Muscle layer of colon (tissue), 2 donors: ENCODE measurements around the gene PRR7.

Experiments
- H3K27ac ChIP-seq: one replicate; pipeline ENCODE4 v1.7.0; 2013; ENCODE audit warnings: low read depth, mild to moderate bottlenecking, low read length, moderate library complexity
- H3K27me3 ChIP-seq, 2 donors: one replicate each; pipeline ENCODE4 v1.7.0; 2013; ENCODE audit warnings: low read length in 2 of 2, mild to moderate bottlenecking in 2 of 2; ENCODE audit not compliant: insufficient read depth in 2 of 2, control insufficient read depth in 1 of 2
- H3K36me3 ChIP-seq: one replicate; pipeline ENCODE4 v1.7.0; 2013; ENCODE audit warnings: mild to moderate bottlenecking, low read length; ENCODE audit not compliant: insufficient read depth
- H3K4me1 ChIP-seq: one replicate; pipeline ENCODE4 v1.7.0; 2013; ENCODE audit warnings: mild to moderate bottlenecking, low read length; ENCODE audit not compliant: insufficient read depth
- H3K4me3 ChIP-seq, 2 donors: one replicate each; pipeline ENCODE4 v1.7.0; 2013; ENCODE audit warnings: low read length in 2 of 2, low read depth in 1 of 2, mild to moderate bottlenecking in 1 of 2, moderate library complexity in 1 of 2
- H3K9ac ChIP-seq: one replicate; pipeline ENCODE4 v1.7.0; 2013; ENCODE audit warnings: low read length
- H3K9me3 ChIP-seq: one replicate; pipeline ENCODE4 v1.7.0; 2013; ENCODE audit warnings: mild to moderate bottlenecking, low read length
- donor health status: abdominal sarcoma.
- donor health status: Adenocarcinoma of cecum.

Gene PRR7

GRCh38 chr5:177425801-177426565 lies 20.6 kb upstream of the PRR7 start:
- Histone ChIP-seq H3K27me3 (no peaks in the 10 kb centered on the region), H3K36me3 (peaks cover 9% of the 10 kb centered on the region), H3K27ac (peak overlapping the region; percentile 75), H3K4me3 (peak overlapping the region; percentile 38 to 50), H3K4me1 (peaks cover 24% of the 10 kb centered on the region), H3K9ac (peak overlapping the region; percentile 6), H3K9me3 (no peaks in the 10 kb centered on the region)

DNA sequence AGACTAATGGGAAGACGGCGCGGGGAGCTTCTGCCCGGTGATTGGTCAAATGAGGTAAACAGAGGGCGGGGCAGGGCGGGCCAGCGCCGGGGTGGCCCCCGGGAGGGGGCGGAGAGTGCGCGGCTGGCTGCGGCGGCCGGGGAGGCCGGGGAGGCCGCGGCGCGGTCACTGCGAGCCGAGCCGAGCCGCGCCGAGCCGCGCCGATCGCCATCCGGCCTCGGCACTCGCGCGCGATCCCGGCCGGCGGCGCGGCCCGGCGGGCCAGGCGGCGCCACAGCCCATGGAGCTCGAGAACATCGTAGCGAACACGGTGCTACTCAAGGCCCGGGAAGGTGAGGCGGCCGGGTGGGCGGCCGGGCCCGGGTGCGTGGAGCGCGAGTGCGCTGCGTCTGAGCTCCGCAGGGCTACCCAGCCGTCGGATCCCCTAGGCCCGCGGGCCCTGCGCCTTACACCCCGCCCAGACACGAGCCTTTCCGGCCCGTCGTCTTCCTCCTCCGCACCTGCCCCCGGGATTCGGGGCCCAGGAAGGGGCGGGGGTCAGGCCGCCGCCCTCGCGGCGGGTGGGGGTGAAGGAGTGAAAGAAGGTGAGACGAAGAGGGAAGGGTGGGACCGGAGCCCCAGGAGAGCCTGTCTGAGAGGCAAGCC lies 19.9 kb upstream of the PRR7 start, which contains the start of gene GRK6:
TSS of gene GRK6 (plus strand) at position 111 of the 645 bp plus-strand sequence. CDS start at position 281, 170 bp downstream.
- Histone ChIP-seq H3K4me1 (peaks cover 26% of the 10 kb centered on the region), H3K4me3 (peak within 1 kb of the TSS; percentile 67 to 80), H3K9ac (peak within 1 kb of the TSS; percentile 92), H3K9me3 (no peaks in the 10 kb centered on the region), H3K36me3 (peaks cover 9% of the 10 kb centered on the region), H3K27me3 (no peaks in the 10 kb centered on the region), H3K27ac (peak within 1 kb of the TSS; percentile 75)

DNA sequence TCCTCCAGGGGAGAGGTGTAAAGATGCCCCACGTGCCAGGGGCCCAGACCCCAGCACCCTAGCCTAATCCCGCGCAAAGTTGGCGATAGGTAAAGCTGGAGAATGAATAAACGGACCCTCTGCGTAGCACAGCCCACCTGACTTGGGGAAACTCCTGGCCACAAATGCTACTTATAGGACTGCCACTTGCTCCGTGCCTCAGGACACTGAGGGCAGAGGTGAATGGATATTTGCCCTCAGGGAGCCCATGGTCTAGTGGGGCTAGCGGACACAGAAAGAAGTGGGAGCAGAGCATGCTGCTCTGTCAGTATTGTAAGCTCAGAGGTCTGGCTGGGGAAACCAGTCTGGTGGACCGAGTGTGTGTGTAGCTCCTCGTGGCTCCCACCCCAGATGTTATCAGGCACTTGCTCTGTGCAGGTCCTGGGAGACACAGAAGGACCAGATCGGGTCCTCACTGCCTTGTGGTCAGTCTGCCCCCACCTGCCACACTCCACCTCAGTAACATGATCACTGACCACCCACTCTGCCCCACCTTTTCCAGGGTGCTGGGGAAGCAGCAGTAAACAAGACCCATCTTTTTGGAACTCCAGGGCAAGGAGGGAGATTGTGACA lies 19.3 kb upstream of the PRR7 start:
- H3K27me3 ChIP-seq: no peaks in the 10 kb centered on the region
- peak overlapping the region; percentile 67 to 80 for H3K4me3 ChIP-seq
- H3K9me3 ChIP-seq: no peaks in the 10 kb centered on the region
- peaks cover 13% of the 10 kb centered on the region for H3K36me3 ChIP-seq
- H3K4me1 ChIP-seq: peaks cover 32% of the 10 kb centered on the region
- H3K27ac ChIP-seq: peak overlapping the region; percentile 20
- H3K9ac ChIP-seq: peak overlapping the region; percentile 92

DNA sequence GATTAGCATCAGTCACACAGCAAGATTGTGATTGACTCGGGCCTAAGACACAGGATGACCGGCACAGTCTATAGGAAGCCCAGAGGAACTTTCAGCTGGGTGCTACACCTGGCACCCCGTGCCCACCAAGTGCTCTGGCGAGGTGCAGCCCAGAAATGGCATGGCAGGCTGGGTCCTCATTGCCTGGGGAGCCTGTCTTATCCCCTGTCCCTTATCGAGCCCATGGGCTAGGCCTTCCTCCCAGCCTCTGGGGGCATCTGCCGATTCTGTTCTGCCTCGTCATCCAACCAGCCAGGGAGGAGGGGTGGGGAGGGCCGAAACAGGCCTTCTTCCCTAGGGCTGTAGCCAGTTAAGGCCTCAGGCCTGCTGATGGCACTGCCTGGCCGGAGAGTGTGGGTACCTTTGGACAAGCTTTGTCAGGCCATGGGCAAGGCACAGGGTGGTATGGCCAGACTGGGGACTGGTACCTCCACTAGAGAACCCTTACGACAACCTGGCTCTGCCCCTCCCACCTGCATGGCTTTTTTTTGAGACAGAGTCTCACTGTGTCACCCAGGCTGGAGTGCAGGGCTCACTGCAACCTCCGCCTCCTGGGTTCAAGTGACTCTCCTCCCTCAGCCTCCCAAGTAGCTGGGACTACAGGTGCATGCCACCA lies 18.6 kb upstream of the PRR7 start:
- H3K36me3 ChIP-seq: peaks cover 20% of the 10 kb centered on the region
- no peak overlapping the region for H3K27ac ChIP-seq
- peaks cover 38% of the 10 kb centered on the region for H3K4me1 ChIP-seq

DNA sequence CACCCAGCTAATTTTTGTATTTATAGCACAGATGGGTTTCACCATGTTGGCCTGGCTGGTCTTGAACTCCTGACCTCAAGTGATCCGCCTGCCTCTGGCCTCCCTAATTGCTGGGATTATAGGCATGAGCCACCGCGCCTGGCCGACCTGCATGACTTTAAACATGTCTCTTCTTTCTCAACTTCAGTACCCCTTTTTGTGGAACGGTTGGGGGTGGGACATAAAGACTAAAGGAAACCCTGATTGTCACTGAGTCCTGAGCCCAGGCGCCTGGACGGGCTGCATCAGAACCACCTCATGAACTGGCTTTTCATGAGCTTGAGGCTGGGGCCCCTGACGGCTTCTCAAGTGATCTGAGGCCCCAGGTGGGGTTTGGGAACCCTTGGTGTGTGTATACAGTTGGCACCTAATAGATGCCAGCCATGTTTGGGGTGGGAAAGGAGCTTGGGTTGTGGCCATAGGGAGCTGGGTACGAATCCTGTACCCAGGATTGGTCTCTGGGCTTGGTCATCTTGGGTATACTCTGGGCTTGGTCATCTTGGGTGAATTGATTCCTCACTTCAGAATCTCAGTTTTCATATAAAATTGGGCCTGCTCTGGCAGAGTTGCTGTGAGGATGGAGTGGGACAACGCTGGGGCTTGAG lies 17.9 kb upstream of the PRR7 start:
- Histone ChIP-seq H3K4me3 (no peak overlapping the region), H3K27ac (peak overlapping the region; percentile 41), H3K9me3 (no peaks in the 10 kb centered on the region), H3K36me3 (peaks cover 26% of the 10 kb centered on the region), H3K4me1 (peaks cover 38% of the 10 kb centered on the region), H3K27me3 (no peaks in the 10 kb centered on the region), H3K9ac (no peak overlapping the region)

More for the DNA sequence above, 18.6 kb upstream of the PRR7 start:
- Histone ChIP-seq H3K9ac (peak overlapping the region; percentile 92), H3K27me3 (no peaks in the 10 kb centered on the region), H3K9me3 (no peaks in the 10 kb centered on the region), H3K4me3 (peak overlapping the region in 1 of 2 donors; percentile 80)

GRCh38 chr5:177429248-177430040 lies 17.2 kb upstream of the PRR7 start:
- H3K36me3 ChIP-seq: peaks cover 33% of the 10 kb centered on the region
- H3K27ac ChIP-seq: no peak overlapping the region
- H3K4me3 ChIP-seq: no peak overlapping the region
- no peak overlapping the region for H3K9ac ChIP-seq
- H3K4me1 ChIP-seq: peaks cover 38% of the 10 kb centered on the region
- no peaks in the 10 kb centered on the region for H3K9me3 ChIP-seq
- H3K27me3 ChIP-seq: no peaks in the 10 kb centered on the region

- Histone ChIP-seq H3K27me3 (no peaks in the 10 kb centered on the region), H3K27ac (no peak overlapping the region), H3K36me3 (peaks cover 42% of the 10 kb centered on the region), H3K9me3 (no peaks in the 10 kb centered on the region), H3K9ac (no peak overlapping the region), H3K4me3 (no peak overlapping the region), H3K4me1 (peaks cover 35% of the 10 kb centered on the region)
These were observed 16.3 kb upstream of the PRR7 start for GRCh38 chr5:177430140-177430951.

- peaks cover 48% of the 10 kb centered on the region for H3K36me3 ChIP-seq
- H3K4me3 ChIP-seq: no peak overlapping the region
- H3K27ac ChIP-seq: no peak overlapping the region
- H3K27me3 ChIP-seq: no peaks in the 10 kb centered on the region
- peaks cover 30% of the 10 kb centered on the region for H3K4me1 ChIP-seq
- no peak overlapping the region for H3K9ac ChIP-seq
- no peaks in the 10 kb centered on the region for H3K9me3 ChIP-seq
These were observed 15.7 kb upstream of the PRR7 start for GRCh38 chr5:177430972-177431316.

- Histone ChIP-seq H3K4me1 (peaks cover 30% of the 10 kb centered on the region), H3K4me3 (no peak overlapping the region), H3K27me3 (no peaks in the 10 kb centered on the region), H3K27ac (no peak overlapping the region), H3K9ac (no peak overlapping the region), H3K9me3 (no peaks in the 10 kb centered on the region), H3K36me3 (peaks cover 52% of the 10 kb centered on the region)
These were observed 15.1 kb upstream of the PRR7 start for GRCh38 chr5:177431317-177432142.
